Progenitor cell of endocrine pancreas (in vitro differentiated cells): Measurements from ENCODE around the gene F2RL3. TPM values are rescaled to one million over a fixed set of nuclear protein-coding genes. Genes with fewer than 3 reads are reported as not detected.

Experiments
- DNase-seq: peaks from one replicate; pipeline ENCODE4 v3.0.0; 2021; ENCODE audit warnings: low spot score; ENCODE audit not compliant: unreplicated experiment
- H3K27ac Mint-ChIP-seq: 2 replicates; pipeline ENCODE4 v1.8.0; 2021; ENCODE audit warnings: mild to moderate bottlenecking, moderate library complexity, mixed read lengths
- H3K27me3 Mint-ChIP-seq: 2 replicates; pipeline ENCODE4 v1.8.0; 2021; ENCODE audit warnings: mixed read lengths
- H3K36me3 Mint-ChIP-seq: 2 replicates; pipeline ENCODE4 v1.8.0; 2022; ENCODE audit warnings: mixed read lengths; ENCODE audit not compliant: insufficient read depth
- H3K4me1 Mint-ChIP-seq: 2 replicates; pipeline ENCODE4 v1.8.0; 2021; ENCODE audit warnings: low read depth, mixed read lengths
- H3K4me3 Mint-ChIP-seq: 2 replicates; pipeline ENCODE4 v1.8.0; 2021; ENCODE audit warnings: low read depth, mild to moderate bottlenecking, moderate library complexity, mixed read lengths
- H3K9me3 Mint-ChIP-seq: 2 replicates; pipeline ENCODE4 v1.8.0; 2021; ENCODE audit warnings: low read depth, mixed read lengths
- total RNA-seq: library from RNA; stranded (reverse); gene quantifications from 2 replicates; pipeline ENCODE4 v1.2.1, GENCODE V29; 2021
- TF ChIP-seq, protein P1 (sequence below): fragments of 200-600 bp; sonication (generic); IDR thresholded peaks from one replicate; pipeline ENCODE4 v1.5.0; 2021; ENCODE audit warnings: antibody characterized with exemption, mild to moderate bottlenecking; ENCODE audit not compliant: unreplicated experiment

Gene F2RL3
- total RNA-seq, 1 donor from 2014 or later: not detected

DNA sequence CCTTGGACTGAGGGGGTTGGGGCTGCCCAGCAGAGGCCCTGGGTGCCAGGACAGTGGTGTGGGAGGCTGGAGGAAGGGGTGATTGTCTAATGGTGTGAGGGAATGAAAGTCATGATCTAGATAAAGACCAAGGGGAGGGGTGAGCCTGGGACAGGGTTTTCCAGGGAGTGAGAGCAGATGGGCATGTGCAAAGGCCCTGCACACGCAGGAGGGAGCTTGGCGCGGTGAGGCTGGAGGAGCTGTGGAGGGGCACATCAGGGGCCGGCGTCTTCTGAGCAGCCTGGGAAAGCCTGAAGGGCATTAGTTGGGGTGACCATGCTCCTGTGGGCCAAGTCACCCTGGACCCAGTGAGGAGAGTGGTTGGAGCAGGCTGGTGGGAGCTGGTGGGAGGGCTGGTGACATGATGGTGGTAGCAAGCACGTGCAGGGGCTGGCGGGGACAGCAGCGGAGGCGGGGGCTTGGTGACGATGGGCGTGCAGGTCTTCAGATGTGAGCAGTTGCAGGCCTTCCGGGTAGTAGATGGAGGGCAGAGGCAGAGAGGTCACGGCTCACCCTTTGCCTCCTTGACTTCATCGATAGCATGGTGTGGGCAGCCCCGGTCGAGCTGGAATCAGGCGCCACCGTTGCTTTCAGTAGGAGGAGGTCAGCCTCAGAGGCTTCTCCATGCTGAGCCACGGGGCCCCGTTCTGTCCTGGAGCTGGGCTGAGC, 20.2 kb upstream of the F2RL3 start:
- Mint-ChIP-seq H3K9me3 (no peaks in the 10 kb centered on the region), H3K27me3 (no peaks in the 10 kb centered on the region), H3K4me3 (no peak overlapping the region), H3K4me1 (no peaks in the 10 kb centered on the region), H3K36me3 (peaks cover 13% of the 10 kb centered on the region), H3K27ac (no peak overlapping the region)
- DNase-seq: no peak
- TF ChIP-seq, protein P1, sequence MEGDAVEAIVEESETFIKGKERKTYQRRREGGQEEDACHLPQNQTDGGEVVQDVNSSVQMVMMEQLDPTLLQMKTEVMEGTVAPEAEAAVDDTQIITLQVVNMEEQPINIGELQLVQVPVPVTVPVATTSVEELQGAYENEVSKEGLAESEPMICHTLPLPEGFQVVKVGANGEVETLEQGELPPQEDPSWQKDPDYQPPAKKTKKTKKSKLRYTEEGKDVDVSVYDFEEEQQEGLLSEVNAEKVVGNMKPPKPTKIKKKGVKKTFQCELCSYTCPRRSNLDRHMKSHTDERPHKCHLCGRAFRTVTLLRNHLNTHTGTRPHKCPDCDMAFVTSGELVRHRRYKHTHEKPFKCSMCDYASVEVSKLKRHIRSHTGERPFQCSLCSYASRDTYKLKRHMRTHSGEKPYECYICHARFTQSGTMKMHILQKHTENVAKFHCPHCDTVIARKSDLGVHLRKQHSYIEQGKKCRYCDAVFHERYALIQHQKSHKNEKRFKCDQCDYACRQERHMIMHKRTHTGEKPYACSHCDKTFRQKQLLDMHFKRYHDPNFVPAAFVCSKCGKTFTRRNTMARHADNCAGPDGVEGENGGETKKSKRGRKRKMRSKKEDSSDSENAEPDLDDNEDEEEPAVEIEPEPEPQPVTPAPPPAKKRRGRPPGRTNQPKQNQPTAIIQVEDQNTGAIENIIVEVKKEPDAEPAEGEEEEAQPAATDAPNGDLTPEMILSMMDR: no peak

DNA sequence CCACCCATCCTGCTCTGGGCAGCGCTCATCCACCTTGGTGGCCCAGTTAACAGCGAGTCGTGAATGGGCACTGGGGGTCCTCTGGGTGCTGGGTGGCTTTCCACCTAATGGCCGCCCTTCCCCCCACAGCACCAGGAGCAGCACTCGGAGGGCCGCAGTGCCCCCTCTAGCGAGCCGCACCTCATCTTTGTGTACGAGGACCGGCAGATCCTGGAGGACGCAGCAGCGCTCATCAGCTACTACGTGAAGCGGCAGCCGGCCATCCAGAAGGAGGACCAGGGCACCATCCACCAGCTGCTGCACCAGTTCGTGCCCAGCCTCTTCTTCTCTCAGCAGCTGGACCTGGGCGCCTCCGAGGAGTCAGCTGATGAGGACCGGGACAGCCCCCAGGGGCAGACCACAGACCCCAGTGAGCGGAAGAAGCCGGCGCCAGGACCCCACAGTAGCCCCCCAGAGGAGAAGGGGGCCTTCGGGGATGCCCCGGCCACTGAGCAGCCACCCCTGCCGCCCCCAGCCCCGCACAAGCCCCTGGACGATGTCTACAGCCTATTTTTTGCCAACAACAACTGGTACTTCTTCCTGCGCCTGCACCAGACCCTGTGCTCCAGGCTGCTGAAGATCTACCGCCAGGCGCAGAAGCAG, 19.3 kb upstream of the F2RL3 start:
- Mint-ChIP-seq H3K4me3 (no peak overlapping the region), H3K27ac (no peak overlapping the region), H3K36me3 (peaks cover 22% of the 10 kb centered on the region), H3K27me3 (no peaks in the 10 kb centered on the region), H3K4me1 (no peaks in the 10 kb centered on the region), H3K9me3 (no peaks in the 10 kb centered on the region)
- TF ChIP-seq, protein P1: no peak
- no peak for DNase-seq

DNA sequence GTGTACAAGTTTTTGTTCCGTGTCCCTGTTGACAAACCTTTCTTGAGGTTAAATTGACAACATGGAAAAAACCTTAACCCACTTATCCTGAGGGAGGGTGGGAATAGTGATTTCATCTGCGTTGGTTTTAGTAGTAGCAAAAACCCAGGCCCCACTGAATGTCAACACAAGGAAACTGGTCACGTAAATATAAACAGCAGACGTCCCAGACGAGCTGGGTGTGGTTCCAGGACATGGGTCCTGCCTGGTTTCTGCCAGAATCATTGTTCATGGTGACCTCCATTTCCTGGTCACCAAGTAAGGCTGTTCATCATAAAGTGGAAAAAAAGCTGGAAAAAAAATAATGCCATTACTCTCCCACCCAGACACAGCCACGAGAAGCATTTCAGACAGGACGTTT, 16.9 kb upstream of the F2RL3 start:
- no peaks in the 10 kb centered on the region for H3K4me1 Mint-ChIP-seq
- no peak for DNase-seq
- H3K36me3 Mint-ChIP-seq: peaks cover 29% of the 10 kb centered on the region
- H3K9me3 Mint-ChIP-seq: no peaks in the 10 kb centered on the region
- no peaks in the 10 kb centered on the region for H3K27me3 Mint-ChIP-seq
- H3K27ac Mint-ChIP-seq: no peak overlapping the region
- TF ChIP-seq, protein P1: no peak
- H3K4me3 Mint-ChIP-seq: no peak overlapping the region

DNA sequence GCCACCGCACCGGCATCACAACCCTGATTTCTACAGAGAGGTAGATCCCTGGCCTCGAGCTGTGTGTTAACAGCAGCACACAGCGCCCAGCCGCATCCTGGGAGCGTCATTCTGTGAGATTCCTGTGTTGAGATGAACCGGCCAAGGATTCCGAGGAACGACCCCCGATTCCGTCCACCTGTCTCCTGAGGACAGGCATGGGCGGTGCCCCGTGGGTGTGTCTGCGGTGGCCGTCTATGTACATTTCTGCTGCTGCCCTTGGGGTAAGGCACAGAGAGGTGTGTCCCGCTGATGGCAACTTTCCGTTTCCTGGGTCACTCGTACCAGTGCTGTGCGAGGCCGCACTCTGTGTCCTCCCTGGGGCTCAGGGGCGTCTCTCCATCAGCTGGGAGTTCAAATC, 16.1 kb upstream of the F2RL3 start:
- H3K4me1 Mint-ChIP-seq: no peaks in the 10 kb centered on the region
- H3K9me3 Mint-ChIP-seq: no peaks in the 10 kb centered on the region
- H3K36me3 Mint-ChIP-seq: peaks cover 32% of the 10 kb centered on the region
- H3K27ac Mint-ChIP-seq: no peak overlapping the region
- no peak overlapping the region for H3K4me3 Mint-ChIP-seq
- H3K27me3 Mint-ChIP-seq: no peaks in the 10 kb centered on the region
- DNase-seq: no peak
- TF ChIP-seq, protein P1: no peak

DNA sequence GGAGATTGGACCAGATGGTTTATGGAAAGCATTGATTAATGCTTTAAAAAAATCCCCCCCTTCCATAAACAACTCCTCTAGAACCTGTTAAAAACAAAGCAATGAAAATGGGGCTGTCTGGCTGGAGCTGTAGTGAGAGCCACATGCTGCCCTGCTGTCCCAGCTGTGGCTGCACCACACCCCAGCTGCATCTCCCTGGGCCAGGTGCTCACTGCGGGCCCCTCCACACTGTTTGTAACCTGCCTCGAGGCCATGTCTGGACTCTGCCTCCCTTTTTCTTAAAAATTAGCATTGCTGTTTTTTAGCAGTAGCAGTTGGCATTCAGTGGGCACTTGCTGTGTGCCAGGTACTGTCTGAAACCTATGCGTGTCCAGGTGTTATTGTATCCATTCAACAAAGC, 15.2 kb upstream of the F2RL3 start:
- H3K4me3 Mint-ChIP-seq: no peak overlapping the region
- H3K27me3 Mint-ChIP-seq: no peaks in the 10 kb centered on the region
- H3K36me3 Mint-ChIP-seq: peaks cover 32% of the 10 kb centered on the region
- TF ChIP-seq, protein P1: no peak
- H3K27ac Mint-ChIP-seq: peak overlapping the region; percentile 95
- DNase-seq: no peak
- H3K9me3 Mint-ChIP-seq: no peaks in the 10 kb centered on the region
- H3K4me1 Mint-ChIP-seq: no peaks in the 10 kb centered on the region
